Measurements from ENCODE around the gene CDH13. TPM values are rescaled to one million over a fixed set of nuclear protein-coding genes. Genes with fewer than 3 reads are reported as not detected.

Gene CDH13
- total RNA-seq, 2 donors from 2014 or later = 228 to 280 TPM

DNA sequence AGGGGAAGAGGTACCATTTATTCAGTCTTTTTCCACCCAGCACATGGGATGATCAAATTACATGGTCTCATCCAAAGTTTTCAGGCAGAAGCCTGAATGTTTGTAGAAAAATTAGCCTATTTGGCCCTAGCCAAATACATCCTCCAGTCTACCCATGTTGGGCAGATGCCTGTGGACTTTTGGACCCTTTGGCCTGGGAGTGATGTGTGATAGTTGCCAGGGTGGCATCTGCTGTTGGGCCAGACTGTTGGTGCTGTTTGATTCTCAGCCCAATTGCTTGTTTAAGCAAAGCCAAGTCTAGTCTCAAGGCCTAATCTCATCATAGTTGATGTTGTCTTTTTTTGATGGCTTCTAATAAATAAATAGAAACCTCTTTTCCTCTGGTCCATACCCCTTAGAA lies 419.0 kb downstream of the CDH13 start:
- Histone ChIP-seq H3K4me3 (no peak overlapping the region), H3K36me3 (no peaks in the 10 kb centered on the region), H3K27me3 (replicated peaks; ENCODE audit: insufficient read depth) (no peaks in the 10 kb centered on the region), H3K9me3 (peaks cover 3% of the 10 kb centered on the region), H3K27ac (no peak overlapping the region), H3K4me1 (ENCODE audit: control insufficient read depth in 1 of 2, low read depth in 2 of 2) (no peaks in the 10 kb centered on the region)
- DNase-seq (ENCODE audit: low spot score) = no peak
- no peak for ATAC-seq (ENCODE audit: insufficient number of reproducible peaks, low FRiP score, low read depth)
- TF ChIP-seq, protein P1, sequence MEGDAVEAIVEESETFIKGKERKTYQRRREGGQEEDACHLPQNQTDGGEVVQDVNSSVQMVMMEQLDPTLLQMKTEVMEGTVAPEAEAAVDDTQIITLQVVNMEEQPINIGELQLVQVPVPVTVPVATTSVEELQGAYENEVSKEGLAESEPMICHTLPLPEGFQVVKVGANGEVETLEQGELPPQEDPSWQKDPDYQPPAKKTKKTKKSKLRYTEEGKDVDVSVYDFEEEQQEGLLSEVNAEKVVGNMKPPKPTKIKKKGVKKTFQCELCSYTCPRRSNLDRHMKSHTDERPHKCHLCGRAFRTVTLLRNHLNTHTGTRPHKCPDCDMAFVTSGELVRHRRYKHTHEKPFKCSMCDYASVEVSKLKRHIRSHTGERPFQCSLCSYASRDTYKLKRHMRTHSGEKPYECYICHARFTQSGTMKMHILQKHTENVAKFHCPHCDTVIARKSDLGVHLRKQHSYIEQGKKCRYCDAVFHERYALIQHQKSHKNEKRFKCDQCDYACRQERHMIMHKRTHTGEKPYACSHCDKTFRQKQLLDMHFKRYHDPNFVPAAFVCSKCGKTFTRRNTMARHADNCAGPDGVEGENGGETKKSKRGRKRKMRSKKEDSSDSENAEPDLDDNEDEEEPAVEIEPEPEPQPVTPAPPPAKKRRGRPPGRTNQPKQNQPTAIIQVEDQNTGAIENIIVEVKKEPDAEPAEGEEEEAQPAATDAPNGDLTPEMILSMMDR (IDR thresholded peaks at IDR 0.05) = no peak

GRCh38 chr16:83046664-83047063 lies 419.9 kb downstream of the CDH13 start:
- no peaks in the 10 kb centered on the region for H3K36me3 ChIP-seq
- TF ChIP-seq, protein P1 (IDR thresholded peaks at IDR 0.05) = no peak
- H3K4me3 ChIP-seq = no peak overlapping the region
- no peaks in the 10 kb centered on the region for H3K27me3 ChIP-seq (replicated peaks; ENCODE audit: insufficient read depth)
- DNase-seq (ENCODE audit: low spot score) (no peak), ATAC-seq (ENCODE audit: insufficient number of reproducible peaks, low FRiP score, low read depth) (no peak)
- H3K4me1 ChIP-seq (ENCODE audit: control insufficient read depth in 1 of 2, low read depth in 2 of 2) = no peaks in the 10 kb centered on the region
- H3K9me3 ChIP-seq = peaks cover 3% of the 10 kb centered on the region
- H3K27ac ChIP-seq = no peak overlapping the region

DNA sequence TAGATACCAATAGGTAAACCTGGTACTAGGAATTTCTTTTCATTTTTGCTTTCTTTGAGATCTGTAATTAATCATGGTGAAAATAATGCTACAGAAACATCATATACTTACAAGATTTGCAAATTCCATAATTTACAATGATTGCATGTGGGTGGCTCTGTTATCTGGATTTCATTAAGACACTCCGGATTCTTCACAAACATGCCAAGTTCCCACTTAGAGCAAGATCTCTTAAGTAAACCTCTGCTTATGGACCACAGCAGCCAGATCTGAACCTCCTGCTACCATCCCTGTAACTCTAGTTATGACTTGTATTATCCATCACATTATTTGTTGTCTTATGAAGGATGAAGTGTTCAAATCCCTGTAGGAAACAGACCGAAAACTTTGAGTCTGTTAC lies 424.7 kb downstream of the CDH13 start:
- Histone ChIP-seq H3K36me3 (no peaks in the 10 kb centered on the region), H3K4me3 (no peak overlapping the region), H3K4me1 (ENCODE audit: control insufficient read depth in 1 of 2, low read depth in 2 of 2) (no peaks in the 10 kb centered on the region), H3K27ac (no peak overlapping the region), H3K9me3 (peaks cover 3% of the 10 kb centered on the region), H3K27me3 (replicated peaks; ENCODE audit: insufficient read depth) (no peaks in the 10 kb centered on the region)
- TF ChIP-seq, protein P1 (IDR thresholded peaks at IDR 0.05) = no peak
- DNase-seq (ENCODE audit: low spot score) (no peak), ATAC-seq (ENCODE audit: insufficient number of reproducible peaks, low FRiP score, low read depth) (no peak)

DNA sequence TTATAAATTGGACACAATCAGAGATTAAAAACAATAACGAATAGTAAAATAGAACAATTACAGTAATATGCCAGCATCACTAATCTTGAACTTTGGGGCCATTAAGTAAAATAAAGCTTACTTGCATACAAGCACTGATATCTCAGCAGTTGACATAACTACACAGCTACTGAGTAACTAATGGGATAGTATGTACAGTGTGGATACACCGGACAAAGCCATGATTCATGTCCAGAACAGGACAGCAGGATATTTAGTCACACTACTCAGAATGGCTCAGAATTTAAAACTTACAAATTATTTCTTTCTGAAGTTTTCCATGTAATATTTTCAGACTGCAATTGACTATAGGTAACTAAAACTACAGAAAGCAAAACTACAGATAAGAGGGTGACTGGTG lies 427.5 kb downstream of the CDH13 start:
- Histone ChIP-seq H3K4me1 (ENCODE audit: control insufficient read depth in 1 of 2, low read depth in 2 of 2) (no peaks in the 10 kb centered on the region), H3K27me3 (replicated peaks; ENCODE audit: insufficient read depth) (no peaks in the 10 kb centered on the region), H3K36me3 (no peaks in the 10 kb centered on the region), H3K9me3 (peaks cover 3% of the 10 kb centered on the region), H3K27ac (no peak overlapping the region), H3K4me3 (no peak overlapping the region)
- DNase-seq (ENCODE audit: low spot score) (no peak), ATAC-seq (ENCODE audit: insufficient number of reproducible peaks, low FRiP score, low read depth) (no peak)
- TF ChIP-seq, protein P1 (IDR thresholded peaks at IDR 0.05) = no peak

- DNase-seq (ENCODE audit: low spot score) (no peak), ATAC-seq (ENCODE audit: insufficient number of reproducible peaks, low FRiP score, low read depth) (no peak)
- H3K9me3 ChIP-seq = no peaks in the 10 kb centered on the region
- no peak overlapping the region for H3K27ac ChIP-seq
- H3K4me1 ChIP-seq (ENCODE audit: control insufficient read depth in 1 of 2, low read depth in 2 of 2) = peaks cover 1 to 7% of the 10 kb centered on the region in 2 donors
- TF ChIP-seq, protein P1 (IDR thresholded peaks at IDR 0.05) = no peak
- no peaks in the 10 kb centered on the region for H3K36me3 ChIP-seq
- H3K4me3 ChIP-seq = no peak overlapping the region
- no peaks in the 10 kb centered on the region for H3K27me3 ChIP-seq (replicated peaks; ENCODE audit: insufficient read depth)
Observed at GRCh38 chr16:83058376-83058775, 431.6 kb downstream of the CDH13 start.
